B cell (primary cell): Measurements from ENCODE around the gene BRINP2. TPM values are rescaled to one million over a fixed set of nuclear protein-coding genes. Genes with fewer than 3 reads are reported as not detected.

Experiments
- ATAC-seq: fragments of 200-7000 bp; cut with Tn5 transposase; one replicate; pipeline ENCODE4 v1.10.0; 2021; ENCODE audit warnings: low read depth, mild to moderate bottlenecking, moderate number of reproducible peaks, moderate library complexity
- CTCF ChIA-PET: fragments of 350-600 bp; sonication (Branson Sonifier 250); formaldehyde crosslinking; loops from one replicate; lab custom pipeline; 2021; ENCODE audit warnings: antibody characterized with exemption, inconsistent platforms; lab: Charles Lee
- POLR2A ChIA-PET: fragments of 350-600 bp; sonication (Branson Sonifier 250); formaldehyde crosslinking; loops from one replicate; lab custom pipeline; 2021; ENCODE audit warnings: antibody characterized with exemption; lab: Charles Lee
- DNase-seq: peaks from one replicate; pipeline ENCODE4 v3.0.0; 2013
- H2AFZ ChIP-seq: 2 replicates; pipeline ENCODE4 v1.6.1; 2012; ENCODE audit warnings: mild to moderate bottlenecking, low read depth, low read length; ENCODE audit not compliant: insufficient read depth, poor library complexity, severe bottlenecking
- H3K27ac ChIP-seq, 2 donors: 1 replicate in 1 of 2; 2 replicates in 1 of 2; pipeline ENCODE4 v1.5.1; 2012 to 2013; ENCODE audit warnings: low read length in 2 of 2, mild to moderate bottlenecking in 2 of 2, moderate library complexity in 1 of 2
- H3K27me3 ChIP-seq, 4 experiments: fragments of 200-600 bp in 1 of 4; sonication (generic) in 1 of 4; replicated peaks in 1 of 4; 1 replicate in 2 of 4; 2 replicates in 2 of 4; pipeline versions ENCODE4 v1.6.1 to v1.7.0; 2013 to 2016; ENCODE audit warnings: low read length in 3 of 4, mild to moderate bottlenecking in 2 of 4, mixed read lengths in 1 of 4, moderate library complexity in 1 of 4; ENCODE audit not compliant: insufficient read depth in 4 of 4, control insufficient read depth in 3 of 4; ENCODE audit errors: control extremely low read depth in 1 of 4
- H3K36me3 ChIP-seq, 2 experiments: replicated peaks in 1 of 2; 1 replicate in 1 of 2; 2 replicates in 1 of 2; pipeline versions ENCODE4 v1.6.1 to v1.7.1; 2013; ENCODE audit warnings: low read length in 1 of 2; ENCODE audit not compliant: insufficient read depth in 2 of 2, control insufficient read depth in 1 of 2; ENCODE audit errors: control extremely low read depth in 1 of 2, extremely low read depth in 1 of 2
- H3K4me1 ChIP-seq, 2 donors: fragments of 200-600 bp in 1 of 2; sonication (generic) in 1 of 2; 1 replicate in 1 of 2; 2 replicates in 1 of 2; pipeline versions ENCODE4 v1.5.1 to v1.6.1; 2013 to 2017; ENCODE audit warnings: low read length in 2 of 2; ENCODE audit not compliant: control insufficient read depth in 2 of 2, insufficient read depth in 2 of 2
- H3K4me2 ChIP-seq: replicated peaks from 2 replicates; pipeline ENCODE3; 2012; ENCODE audit warnings: mild to moderate bottlenecking, low read depth, low read length; ENCODE audit not compliant: poor library complexity, severe bottlenecking
- H3K4me3 ChIP-seq, 5 experiments: fragments of 200-600 bp in 1 of 5; sonication (generic) in 1 of 5; 1 replicate in 3 of 5; 2 replicates in 2 of 5; pipeline versions ENCODE4 v1.5.1 to v1.7.0; 2011 to 2016; ENCODE audit warnings: low read length in 4 of 5, mild to moderate bottlenecking in 4 of 5, low read depth in 2 of 5, control low read depth in 1 of 5, moderate library complexity in 1 of 5; ENCODE audit not compliant: insufficient read depth in 1 of 5; ENCODE audit errors: control extremely low read depth in 1 of 5, extremely low read depth in 1 of 5
- H3K79me2 ChIP-seq: fragments of 200-600 bp; sonication (generic); one replicate; pipeline ENCODE4 v1.6.0; 2016; ENCODE audit warnings: low read length; ENCODE audit not compliant: control insufficient read depth, insufficient read depth
- H3K9ac ChIP-seq: fragments of 200-600 bp; sonication (generic); 2 replicates; pipeline ENCODE4 v1.6.1; 2017; ENCODE audit warnings: mild to moderate bottlenecking, low read length, moderate library complexity
- H3K9me3 ChIP-seq, 3 donors: one replicate each; pipeline versions ENCODE4 v1.6.1 to v1.7.1; 2013; ENCODE audit warnings: low read length in 2 of 3; ENCODE audit not compliant: control insufficient read depth in 2 of 3, insufficient read depth in 1 of 3; ENCODE audit errors: control extremely low read depth in 1 of 3
- H4K20me1 ChIP-seq: 2 replicates; pipeline ENCODE4 v1.6.0; 2012; ENCODE audit warnings: mild to moderate bottlenecking, low read length; ENCODE audit not compliant: insufficient read depth, control insufficient read depth, poor library complexity, severe bottlenecking
- H3K27ac Mint-ChIP-seq: one replicate; pipeline ENCODE4 v1.8.0; 2021; ENCODE audit warnings: mixed read lengths
- H3K27me3 Mint-ChIP-seq: one replicate; pipeline ENCODE4 v1.8.0; 2021; ENCODE audit warnings: mixed read lengths
- H3K4me1 Mint-ChIP-seq: one replicate; pipeline ENCODE4 v1.8.0; 2021; ENCODE audit warnings: mixed read lengths
- H3K4me3 Mint-ChIP-seq: one replicate; pipeline ENCODE4 v1.8.0; 2021; ENCODE audit warnings: mixed read lengths
- H3K9me3 Mint-ChIP-seq: one replicate; pipeline ENCODE4 v1.8.0; 2022; ENCODE audit warnings: mixed read lengths; ENCODE audit not compliant: insufficient read depth
- CTCF ChIP-seq: fragments of 200-600 bp; IDR thresholded peaks from one replicate; pipeline ENCODE4 v1.8.0; 2022; ENCODE audit warnings: antibody characterized with exemption, mild to moderate bottlenecking
- EZH2 ChIP-seq: IDR thresholded peaks from 2 replicates; pipeline ENCODE4 v1.6.1; 2012; ENCODE audit warnings: borderline replicate concordance, low read depth, mild to moderate bottlenecking, moderate library complexity, low read length; ENCODE audit not compliant: insufficient read depth, poor library complexity, severe bottlenecking
- WGBS: methylation state at CpG from one replicate; pipeline ENCODE4 v1.1.5; 2013; ENCODE audit warnings: missing lambda C conversion rate; ENCODE audit not compliant: insufficient coverage; 5-methylcytosine and 5-hydroxymethylcytosine counted together
- intact Hi-C: fragments of 100-400 bp; cut with micrococcal nuclease; formaldehyde crosslinking; loops from one replicate; pipeline ENCODE4 v1.10.0; 2022
- polyA plus RNA-seq: library from polyadenylated mRNA; depleted of rRNA; stranded (reverse); fragments of >200 nt; gene quantifications from 2 replicates; pipeline ENCODE4 v1.2.3, GENCODE V29; 2012
- total RNA-seq, 2 donors: library from RNA; stranded (reverse); fragments of 120-200 nt in 1 of 2; gene quantifications; 1 replicate in 1 of 2; 2 replicates in 1 of 2; pipeline versions ENCODE4 v1.2.3 to v1.2.4, GENCODE V29; 2013 to 2022

The BRINP2 gene
- total and polyA plus RNA-seq, 2 donors (not counting 1 experiment from before 2014, with no cell fraction given): not detected

GRCh38 chr1:177200290-177200689 is 29.5 kb downstream of the BRINP2 start:
- WGBS: 84% methylated on average over 3 of the region's 4 CpGs

GRCh38 chr1:177206831-177207355 is 36.1 kb downstream of the BRINP2 start:
- Mint-ChIP-seq H3K4me1 (no peaks in the 10 kb centered on the region), H3K4me3 (no peak overlapping the region), H3K9me3 (no peaks in the 10 kb centered on the region), H3K27me3 (no peaks in the 10 kb centered on the region), H3K27ac (no peak overlapping the region)
- Histone ChIP-seq H4K20me1 (no peaks in the 10 kb centered on the region), H3K4me1 (no peaks in the 10 kb centered on the region), H3K9me3 (peaks cover 0 to 3% (median 0%) of the 10 kb centered on the region in 3 donors), H2AFZ (no peak overlapping the region), H3K79me2 (no peaks in the 10 kb centered on the region), H3K27ac (no peak overlapping the region), H3K36me3 (no peaks in the 10 kb centered on the region), H3K4me2 (no peak overlapping the region), H3K9ac (no peak overlapping the region), H3K4me3 (no peak overlapping the region), H3K27me3 (no peaks in the 10 kb centered on the region)
- no peak for ATAC-seq
- intact Hi-C loops: no loop called here
- POLR2A ChIA-PET: no interaction called here
- CTCF ChIA-PET: no interaction called here
- no peak for DNase-seq
- TF ChIP-seq EZH2: no peak
- no peak for TF ChIP-seq CTCF

More at GRCh38 chr1:177200290-177200689, 29.5 kb downstream of the BRINP2 start:
- H3K4me1 ChIP-seq: no peaks in the 10 kb centered on the region
- ChIA-PET CTCF (no interaction called here), POLR2A (no interaction called here)
- DNase-seq: no peak
- no peak overlapping the region for H2AFZ ChIP-seq
- H3K36me3 ChIP-seq: no peaks in the 10 kb centered on the region
- H4K20me1 ChIP-seq: no peaks in the 10 kb centered on the region
- no peaks in the 10 kb centered on the region for H3K27me3 ChIP-seq
- H3K27ac Mint-ChIP-seq: no peak overlapping the region
- H3K9me3 ChIP-seq: peaks cover 0 to 2% (median 0%) of the 10 kb centered on the region in 3 donors
- H3K4me3 ChIP-seq: no peak overlapping the region
- H3K4me3 Mint-ChIP-seq: no peak overlapping the region
- H3K4me1 Mint-ChIP-seq: no peaks in the 10 kb centered on the region
- H3K27ac ChIP-seq: no peak overlapping the region
- H3K79me2 ChIP-seq: no peaks in the 10 kb centered on the region
- intact Hi-C loops: no loop called here
- H3K27me3 Mint-ChIP-seq: no peaks in the 10 kb centered on the region
- H3K9ac ChIP-seq: no peak overlapping the region
- ATAC-seq: no peak
- H3K4me2 ChIP-seq: no peak overlapping the region
- TF ChIP-seq CTCF (no peak), EZH2 (no peak)
- no peaks in the 10 kb centered on the region for H3K9me3 Mint-ChIP-seq
